Caco-2 (cell line): ENCODE data around the gene FARS2. TPM values are rescaled to one million over a fixed set of nuclear protein-coding genes. Genes with fewer than 3 reads are reported as not detected.
A peak's percentile ranks its signal among the peaks of the same experiment; 100 is the strongest.

Source experiments
- BruUV-seq: library from RNA; stranded (reverse); fragments of 400-500 nt; replicated peaks from 2 replicates; lab custom pipeline; 2021; lab: Mats Ljungman, UMichigan
- CTCF ChIA-PET: fragments of 300-600 bp; sonication (Branson Sonifier 250); formaldehyde crosslinking; loops from one replicate; lab custom pipeline; 2022; ENCODE audit warnings: antibody characterized with exemption; lab: Charles Lee
- POLR2A ChIA-PET: fragments of 300-600 bp; sonication (Branson Sonifier 250); formaldehyde crosslinking; loops from one replicate; lab custom pipeline; 2022; ENCODE audit warnings: antibody characterized with exemption; lab: Charles Lee
- DNase-seq, 2 experiments: peaks; one replicate each; pipeline versions ENCODE4 v3.0.0 to v3.0.0-alpha.2; 2020 to 2022
- H3K27me3 ChIP-seq: replicated peaks from 2 replicates; pipeline ENCODE4 v1.6.0; 2011; ENCODE audit warnings: low read length; ENCODE audit not compliant: control insufficient read depth, insufficient read depth
- H3K36me3 ChIP-seq: 2 replicates; pipeline ENCODE4 v1.5.1; 2011; ENCODE audit warnings: low read length; ENCODE audit not compliant: control insufficient read depth, insufficient read depth
- H3K4me1 ChIP-seq: fragments of 250-450 bp; sonication (Bioruptor Pico); 2 replicates; pipeline ENCODE4 v1.5.1; 2020; ENCODE audit warnings: mild to moderate bottlenecking
- H3K4me3 ChIP-seq: 2 replicates; pipeline ENCODE4 v1.5.1; 2011; ENCODE audit warnings: low read depth, mild to moderate bottlenecking, control low read depth, low read length
- H3K9me3 ChIP-seq: fragments of 250-450 bp; sonication (Bioruptor Pico); 2 replicates; pipeline ENCODE4 v1.5.1; 2020; ENCODE audit warnings: mild to moderate bottlenecking, moderate library complexity
- H3K27ac Mint-ChIP-seq: one replicate; pipeline ENCODE4 v1.8.0; 2022; ENCODE audit warnings: mixed read lengths; ENCODE audit not compliant: unreplicated experiment
- H3K27me3 Mint-ChIP-seq: one replicate; pipeline ENCODE4 v1.8.0; 2022; ENCODE audit warnings: mixed read lengths; ENCODE audit not compliant: insufficient read depth, unreplicated experiment
- H3K36me3 Mint-ChIP-seq: one replicate; pipeline ENCODE4 v1.8.0; 2022; ENCODE audit warnings: mild to moderate bottlenecking, mixed read lengths; ENCODE audit not compliant: insufficient read depth, unreplicated experiment
- H3K4me1 Mint-ChIP-seq: one replicate; pipeline ENCODE4 v1.8.0; 2022; ENCODE audit warnings: low read depth, mixed read lengths; ENCODE audit not compliant: unreplicated experiment
- H3K4me3 Mint-ChIP-seq: one replicate; pipeline ENCODE4 v1.8.0; 2022; ENCODE audit warnings: mild to moderate bottlenecking, moderate library complexity, mixed read lengths; ENCODE audit not compliant: unreplicated experiment
- H3K9me3 Mint-ChIP-seq: one replicate; pipeline ENCODE4 v1.8.0; 2022; ENCODE audit warnings: mixed read lengths; ENCODE audit not compliant: unreplicated experiment
- CTCF ChIP-seq, 2 experiments: fragments of 200-600 bp in 1 of 2; IDR thresholded peaks; 1 replicate in 1 of 2; 2 replicates in 1 of 2; pipeline versions ENCODE4 v1.5.1 to v1.8.0; 2011 to 2022; ENCODE audit warnings: antibody characterized with exemption in 1 of 2, control low read depth in 1 of 2, inconsistent platforms in 1 of 2, low read depth in 1 of 2, low read length in 1 of 2, mild to moderate bottlenecking in 1 of 2, moderate library complexity in 1 of 2; ENCODE audit not compliant: insufficient read depth in 1 of 2, severe bottlenecking in 1 of 2, unreplicated experiment in 1 of 2
- intact Hi-C: fragments of 100-400 bp; cut with micrococcal nuclease; formaldehyde crosslinking; loops from one replicate; pipeline ENCODE4 v1.10.0; 2022; ENCODE audit not compliant: unreplicated experiment
- total RNA-seq: library from RNA; stranded (reverse); gene quantifications from 2 replicates; pipeline ENCODE4 v1.2.3, GENCODE V29; 2022

The FARS2 gene
- total RNA-seq, 1 experiment from 2014 or later: 15.4 TPM

- H3K4me1 Mint-ChIP-seq: no peaks in the 10 kb centered on the region
- Histone ChIP-seq H3K4me3 (no peak overlapping the region), H3K27me3 (no peaks in the 10 kb centered on the region; the same call in 1 of the 2 replicates), H3K9me3 (no peaks in the 10 kb centered on the region), H3K36me3 (no peaks in the 10 kb centered on the region), H3K4me1 (no peaks in the 10 kb centered on the region)
- no peaks in the 10 kb centered on the region for H3K36me3 Mint-ChIP-seq
- intact Hi-C loops: no loop called here
- peak in 1 of 2 experiments; percentile 6 for DNase-seq
- H3K9me3 Mint-ChIP-seq: no peaks in the 10 kb centered on the region
- ChIA-PET POLR2A (no interaction called here), CTCF (interaction anchor here (0.6 kb wide), 1 partner anchor 82 kb away, joined by 3 read pairs; no protein-coding TSS in a partner anchor)
- no peak overlapping the region for H3K27ac Mint-ChIP-seq
- peaks cover 11% of the 10 kb centered on the region for H3K27me3 Mint-ChIP-seq
- H3K4me3 Mint-ChIP-seq: no peak overlapping the region
- no peak for TF ChIP-seq CTCF (IDR thresholded peaks at IDR 0.05; ENCODE audit: insufficient read depth in 1 of 2, low read depth in 1 of 2, low read length in 1 of 2, severe bottlenecking in 1 of 2, unreplicated experiment in 1 of 2)
- BruUV-seq: no TSS peak
Measured at GRCh38 chr6:5809450-5809849, 548.1 kb downstream of the FARS2 start.

- no peaks in the 10 kb centered on the region for H3K4me1 Mint-ChIP-seq
- ChIA-PET POLR2A (no interaction called here), CTCF (no interaction called here)
- H3K27me3 ChIP-seq: no peaks in the 10 kb centered on the region; the same call in 1 of the 2 replicates
- no peaks in the 10 kb centered on the region for H3K9me3 ChIP-seq
- no peaks in the 10 kb centered on the region for H3K36me3 ChIP-seq
- H3K4me1 ChIP-seq: no peaks in the 10 kb centered on the region
- H3K27ac Mint-ChIP-seq: no peak overlapping the region
- no TSS peak for BruUV-seq
- no peak overlapping the region for H3K4me3 Mint-ChIP-seq
- intact Hi-C loops: no loop called here
- H3K27me3 Mint-ChIP-seq: peaks cover 11% of the 10 kb centered on the region
- no peaks in the 10 kb centered on the region for H3K9me3 Mint-ChIP-seq
- H3K4me3 ChIP-seq: no peak overlapping the region
- no peak for DNase-seq
- no peaks in the 10 kb centered on the region for H3K36me3 Mint-ChIP-seq
- TF ChIP-seq CTCF (IDR thresholded peaks at IDR 0.05; ENCODE audit: insufficient read depth in 1 of 2, low read depth in 1 of 2, low read length in 1 of 2, severe bottlenecking in 1 of 2, unreplicated experiment in 1 of 2): no peak
Measured at GRCh38 chr6:5811997-5812396, 550.7 kb downstream of the FARS2 start.

GRCh38 chr6:5813625-5814027, 552.3 kb downstream of the FARS2 start:
- H3K27me3 Mint-ChIP-seq: peaks cover 11% of the 10 kb centered on the region
- Histone ChIP-seq H3K27me3 (no peaks in the 10 kb centered on the region), H3K36me3 (no peaks in the 10 kb centered on the region), H3K9me3 (no peaks in the 10 kb centered on the region), H3K4me1 (no peaks in the 10 kb centered on the region), H3K4me3 (no peak overlapping the region)
- TF ChIP-seq CTCF (IDR thresholded peaks at IDR 0.05; ENCODE audit: insufficient read depth in 1 of 2, low read depth in 1 of 2, low read length in 1 of 2, severe bottlenecking in 1 of 2, unreplicated experiment in 1 of 2): no peak
- intact Hi-C loops: no loop called here
- H3K4me1 Mint-ChIP-seq: no peaks in the 10 kb centered on the region
- no peaks in the 10 kb centered on the region for H3K36me3 Mint-ChIP-seq
- BruUV-seq: no TSS peak
- H3K9me3 Mint-ChIP-seq: no peaks in the 10 kb centered on the region
- H3K4me3 Mint-ChIP-seq: no peak overlapping the region
- ChIA-PET POLR2A (no interaction called here), CTCF (no interaction called here)
- no peak overlapping the region for H3K27ac Mint-ChIP-seq
- no peak for DNase-seq
